Nucleus accumbens (tissue), 56 donors: ENCODE data around the gene LPP.

ENCODE experiments used
- DNase-seq, 56 donors: peaks; one replicate each; lab custom pipeline; 2025; lab: John Stamatoyannopoulos, UW

Gene LPP

DNA sequence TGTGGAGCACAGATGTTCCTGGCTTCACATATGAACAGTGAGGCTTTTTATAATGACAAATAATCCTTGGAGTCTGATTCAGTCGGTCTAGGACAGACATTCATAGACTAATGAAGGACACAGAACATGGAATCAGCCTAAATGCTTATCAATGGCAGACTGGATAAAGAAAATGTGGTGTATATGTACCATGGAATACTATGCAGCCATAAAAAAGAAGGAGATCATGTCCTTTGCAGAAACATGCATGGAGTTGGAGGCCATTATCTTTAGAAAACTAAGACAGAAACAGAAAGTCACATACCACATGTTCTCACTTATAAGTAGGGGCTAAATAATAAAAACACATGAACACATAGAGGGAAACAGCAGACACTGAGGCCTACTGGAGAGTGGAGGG is 19.9 kb upstream of the LPP start:
- DNase-seq: no peak

DNA sequence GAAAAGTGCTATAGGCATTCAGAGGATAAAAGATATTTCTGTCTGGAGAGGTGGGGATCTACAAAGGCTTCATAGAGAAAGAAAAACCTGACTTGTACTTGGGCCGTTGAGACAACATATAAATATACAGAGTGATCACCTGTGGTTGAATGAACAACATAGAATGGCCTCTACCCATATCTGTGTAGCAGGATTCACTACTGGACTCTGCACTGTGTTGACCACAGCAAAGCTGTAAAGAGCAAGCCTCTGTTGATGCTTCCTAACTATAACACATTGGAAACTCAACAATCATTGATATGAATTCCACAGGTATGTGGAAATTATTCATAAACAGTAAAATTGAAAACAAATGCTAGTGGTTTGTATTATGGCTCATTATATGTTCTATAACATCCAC is 19.1 kb upstream of the LPP start:
- no peak for DNase-seq

DNA sequence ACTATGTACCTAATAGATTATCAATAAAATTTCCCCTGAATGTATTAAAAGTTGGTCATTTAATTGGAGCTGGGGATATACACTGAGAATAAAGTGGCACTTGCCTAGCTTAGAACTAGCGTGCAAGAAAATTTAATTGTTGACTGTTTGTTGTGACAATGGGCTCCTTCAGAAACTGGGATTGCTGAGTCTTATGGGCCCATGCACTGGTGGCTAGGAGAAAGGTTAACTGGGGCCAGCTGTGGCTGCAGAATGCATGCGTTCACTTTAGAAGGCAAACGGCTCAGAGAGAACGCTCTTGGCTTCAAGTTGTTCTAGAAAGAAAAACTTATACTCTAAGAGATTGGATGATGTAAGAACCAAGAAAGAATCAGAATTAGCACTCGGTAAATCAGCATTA is 18.7 kb upstream of the LPP start:
- DNase-seq: no peak

DNA sequence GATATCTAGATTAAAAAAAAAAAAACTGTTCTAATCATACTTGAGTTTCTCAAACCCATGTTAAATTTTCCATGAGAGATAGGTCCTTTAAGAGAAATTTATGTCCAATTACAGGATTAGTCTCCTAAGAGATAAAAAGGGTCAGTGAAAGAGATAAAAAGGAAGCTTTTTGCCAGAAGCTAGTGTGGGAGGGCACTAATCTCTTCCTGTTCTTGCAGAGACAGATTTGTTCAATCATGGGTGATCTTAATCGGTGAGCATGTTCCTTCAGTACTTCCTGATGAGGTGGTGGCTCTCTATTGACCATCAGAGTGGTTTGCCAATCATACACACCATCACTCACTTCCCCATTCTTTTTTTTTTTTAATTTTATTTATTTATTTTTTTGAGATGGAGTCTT is 16.9 kb upstream of the LPP start:
- DNase-seq: no peak

DNA sequence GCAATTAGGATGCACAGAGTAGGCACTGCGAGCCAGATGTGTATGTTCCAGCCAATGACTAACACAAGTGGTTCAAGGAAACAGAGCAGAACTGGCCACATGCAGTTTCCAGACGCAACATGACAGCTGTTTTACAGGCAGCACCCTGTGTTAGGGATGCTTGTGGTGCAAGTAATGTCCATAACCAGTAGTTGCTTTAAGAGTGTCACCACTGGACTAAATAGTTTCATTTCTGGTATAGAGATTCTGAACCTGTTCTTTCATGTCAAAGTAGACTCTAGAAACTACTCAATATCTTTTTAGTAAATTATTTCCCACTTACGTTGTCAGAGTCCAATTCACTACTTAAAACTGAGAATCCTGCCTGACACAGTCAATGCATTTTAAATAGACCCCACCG is 14.5 kb upstream of the LPP start:
- DNase-seq: no peak

DNA sequence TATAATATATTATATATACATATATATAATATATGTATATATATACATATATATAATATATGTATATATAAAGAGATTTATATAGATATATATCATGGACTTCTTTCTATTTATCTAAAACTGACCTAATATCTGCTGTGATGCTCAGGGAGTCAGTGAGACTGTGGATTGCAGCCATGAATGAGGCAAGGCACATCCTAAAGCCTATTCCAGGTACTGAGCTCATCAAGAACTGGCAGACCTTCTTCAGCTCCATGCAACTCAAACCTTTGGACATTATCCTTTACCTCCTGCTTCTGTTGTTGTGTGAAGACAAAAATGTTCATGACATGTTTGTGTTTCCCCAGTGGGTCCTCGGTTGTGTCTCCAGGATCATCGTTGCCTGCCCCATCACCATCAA is 7.7 kb upstream of the LPP start:
- DNase-seq: no peak

DNA sequence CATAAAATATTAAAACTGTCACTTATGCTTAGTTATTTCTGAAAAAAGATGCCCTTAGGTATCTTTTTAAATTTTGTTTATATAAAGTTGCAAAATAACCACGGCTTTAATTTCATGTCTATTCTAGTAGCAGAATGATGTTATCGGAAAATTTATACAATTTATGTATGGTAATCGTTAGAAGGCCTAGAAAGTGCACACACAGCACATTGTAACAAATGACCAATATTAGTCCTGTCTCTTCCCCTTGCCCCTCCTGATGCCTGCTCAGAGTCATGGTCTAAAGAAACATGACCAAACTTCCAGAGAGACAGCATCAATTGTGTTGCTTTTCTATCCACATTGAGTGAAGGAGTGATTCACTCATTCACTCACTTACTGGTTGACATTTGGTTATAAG is 6.2 kb upstream of the LPP start:
- no peak for DNase-seq

DNA sequence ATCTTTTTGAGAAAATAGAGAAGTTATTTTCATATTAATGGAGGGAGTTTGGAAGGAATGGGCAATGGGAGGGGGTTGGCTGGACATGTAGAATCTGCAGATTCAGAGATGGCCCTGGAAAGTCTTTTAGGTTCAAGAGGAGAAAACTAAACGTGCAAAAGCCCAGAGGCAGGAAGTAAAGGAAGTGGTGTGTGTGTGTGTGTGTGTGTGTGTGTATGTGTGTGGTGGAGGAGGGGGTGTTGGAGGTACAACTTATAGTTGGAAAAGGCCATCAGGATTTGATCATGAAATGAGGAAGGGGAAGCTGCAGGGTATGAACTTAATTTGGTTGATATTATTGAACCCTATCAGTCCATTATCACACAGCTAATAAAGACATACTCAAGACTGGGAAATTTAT is 5.6 kb upstream of the LPP start:
- DNase-seq: no peak

DNA sequence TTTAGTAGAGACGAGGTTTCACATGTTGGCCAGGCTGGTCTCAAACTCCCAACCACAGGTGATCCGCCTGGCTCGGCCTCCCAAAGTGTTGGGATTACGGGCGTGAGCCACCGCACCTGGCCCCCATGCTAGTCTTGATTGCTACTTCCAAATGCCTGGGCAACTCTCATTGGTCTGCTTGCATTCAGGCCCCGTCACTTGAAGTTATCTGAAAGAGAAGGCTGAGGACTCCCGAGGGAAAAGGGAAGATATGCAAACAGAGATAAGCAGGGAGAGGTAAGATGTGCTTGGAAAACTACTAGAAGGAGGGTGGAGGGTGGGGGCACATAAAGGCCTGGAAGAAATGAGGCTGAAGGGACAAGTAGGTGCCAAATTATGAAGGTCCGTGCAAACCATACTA is 4.4 kb upstream of the LPP start:
- DNase-seq: no peak

DNA sequence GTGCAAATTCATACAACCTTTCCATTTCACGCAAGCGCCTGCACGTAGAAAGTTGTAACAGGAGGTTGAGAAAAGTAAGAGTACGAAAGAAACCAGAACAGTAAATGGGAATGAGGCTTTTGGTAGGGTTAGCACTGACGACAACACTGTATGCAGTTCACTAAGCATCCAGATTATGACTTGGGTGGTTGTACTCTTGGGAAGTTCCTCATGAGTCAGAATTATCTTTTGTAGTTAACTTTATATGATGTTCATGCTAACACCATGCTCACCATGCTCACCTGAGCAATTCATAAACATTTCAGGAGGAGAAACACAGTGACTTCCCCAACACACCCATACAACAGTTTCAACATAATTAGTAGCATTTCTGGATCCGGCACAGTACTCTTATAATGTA is 3.0 kb upstream of the LPP start:
- no peak for DNase-seq

DNA sequence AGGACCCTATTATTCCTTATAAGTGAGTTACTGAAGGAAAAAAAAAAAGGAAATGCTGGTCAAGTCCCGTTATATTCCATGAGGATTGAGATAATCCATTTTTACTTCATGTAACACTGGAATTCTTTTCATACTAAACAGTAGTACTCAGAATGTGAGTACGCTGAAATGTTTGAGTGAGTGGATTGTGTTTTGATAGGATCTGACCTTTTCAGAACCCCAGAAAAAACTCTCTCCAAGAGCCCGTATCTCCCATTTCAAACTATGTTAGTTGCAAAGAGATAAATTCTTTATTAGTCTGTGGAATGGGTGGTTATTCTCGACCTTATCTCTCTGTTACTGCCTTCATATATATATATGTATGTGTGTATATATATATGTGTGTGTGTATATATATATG is 2.5 kb upstream of the LPP start:
- no peak for DNase-seq

DNA sequence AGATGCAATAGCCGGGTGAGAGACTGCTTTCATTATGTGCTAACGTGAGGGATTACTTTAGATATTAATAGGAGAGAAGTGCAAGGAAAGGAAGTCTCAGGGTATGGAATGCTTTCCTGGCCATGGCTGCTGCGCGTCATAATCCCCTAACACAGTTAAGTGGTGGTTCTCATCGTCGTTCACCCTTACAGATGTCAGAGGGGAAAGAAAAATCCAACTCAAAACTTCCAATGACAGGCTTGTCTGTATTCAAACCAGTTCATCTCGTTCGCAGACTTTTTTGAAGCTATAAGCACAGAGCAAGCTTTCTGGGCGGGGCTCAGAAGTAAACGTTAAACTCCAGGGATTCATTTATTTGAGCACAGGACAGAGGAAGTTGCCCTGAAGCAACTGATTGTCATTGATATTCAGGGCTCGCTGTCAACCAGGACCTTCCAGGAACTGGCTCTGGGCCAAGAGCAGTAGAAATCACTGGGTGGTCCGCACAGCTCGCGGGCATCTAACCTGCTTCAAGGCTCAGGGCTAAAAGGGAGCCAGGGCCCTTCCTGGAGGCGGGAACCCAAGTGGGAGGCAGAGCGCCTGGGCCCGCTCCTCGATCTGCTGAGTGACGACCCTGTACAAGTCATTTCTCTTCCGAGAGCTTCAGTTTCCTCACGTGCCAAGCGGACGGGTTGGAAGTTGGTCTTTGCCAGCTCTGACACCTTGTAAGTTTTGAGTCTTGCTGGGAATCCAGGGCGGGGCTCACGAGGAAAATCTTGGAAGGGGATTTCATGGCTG is 1.1 kb upstream of the LPP start:
- DNase-seq: peak in 23 of 56 donors; percentile 9 to 71 (median 37)

DNA sequence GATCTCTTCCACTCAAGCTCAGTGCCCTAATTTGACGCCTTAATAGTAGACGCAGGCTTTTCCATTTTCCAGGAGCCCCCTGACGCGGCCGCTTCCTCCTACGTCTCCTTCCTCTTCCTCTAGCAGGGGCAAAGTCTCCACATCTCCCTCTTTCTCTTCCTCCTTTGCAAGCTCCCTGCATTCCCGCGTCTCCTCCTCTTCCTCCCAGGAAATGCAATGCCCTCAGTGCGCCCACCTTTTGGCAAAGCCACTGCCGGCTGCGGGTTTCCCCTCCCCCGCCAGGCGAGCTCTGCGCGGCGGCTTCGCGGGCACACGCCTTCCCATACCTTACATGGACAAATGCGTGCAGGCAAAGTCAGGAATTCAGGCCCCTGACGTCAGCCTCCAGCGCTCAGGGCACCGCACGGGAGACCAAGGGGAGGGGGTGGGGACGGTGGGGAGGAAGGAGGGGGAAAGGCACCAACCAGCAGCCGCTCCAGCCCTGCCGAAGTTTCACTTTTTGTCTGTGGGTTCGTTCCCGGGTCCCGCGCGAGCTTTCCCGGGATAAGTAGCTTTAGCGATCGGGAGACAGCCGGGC is 432 bp upstream of the LPP start:
- DNase-seq: peak in 46 of 56 donors; percentile 4 to 84 (median 62)

DNA sequence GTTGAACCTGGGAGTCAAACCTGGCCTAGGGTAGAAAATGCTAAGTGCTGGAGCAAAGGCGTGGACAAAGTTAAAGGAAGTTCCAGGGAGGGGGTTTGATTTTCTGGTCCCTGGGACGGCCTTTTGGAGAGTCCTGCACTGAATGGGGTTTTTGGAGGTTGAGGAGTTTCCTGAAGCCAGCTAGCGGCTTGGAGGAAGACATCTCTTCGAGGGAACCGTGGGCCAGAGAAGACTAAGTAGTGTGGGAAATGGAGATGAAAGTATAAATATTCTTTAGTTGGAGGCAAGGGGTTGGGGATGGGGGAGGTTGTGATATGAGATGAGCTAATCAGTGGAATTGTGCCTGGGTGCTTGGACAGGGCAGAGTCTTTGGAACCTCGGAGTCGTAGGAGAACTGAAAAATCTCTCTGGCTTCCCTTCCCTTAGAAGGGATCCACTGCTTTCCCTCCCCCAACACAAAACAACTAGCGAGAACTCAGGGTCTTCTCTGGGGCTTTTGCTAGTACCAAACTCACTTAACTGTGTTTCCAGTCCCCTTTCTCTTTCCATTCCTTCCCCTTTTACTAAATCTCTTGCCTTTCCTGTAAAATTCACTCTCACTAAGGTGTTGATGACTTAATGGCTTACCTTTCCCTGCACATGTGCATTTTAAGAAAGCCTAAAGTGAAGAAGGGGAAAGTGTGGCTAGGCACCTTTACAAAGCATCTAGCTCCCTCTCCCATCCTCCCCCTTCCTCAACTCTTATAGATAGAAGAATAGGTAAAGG is 1.0 kb downstream of the LPP start:
- peak in 1 of 56 donors; percentile 40 for DNase-seq

DNA sequence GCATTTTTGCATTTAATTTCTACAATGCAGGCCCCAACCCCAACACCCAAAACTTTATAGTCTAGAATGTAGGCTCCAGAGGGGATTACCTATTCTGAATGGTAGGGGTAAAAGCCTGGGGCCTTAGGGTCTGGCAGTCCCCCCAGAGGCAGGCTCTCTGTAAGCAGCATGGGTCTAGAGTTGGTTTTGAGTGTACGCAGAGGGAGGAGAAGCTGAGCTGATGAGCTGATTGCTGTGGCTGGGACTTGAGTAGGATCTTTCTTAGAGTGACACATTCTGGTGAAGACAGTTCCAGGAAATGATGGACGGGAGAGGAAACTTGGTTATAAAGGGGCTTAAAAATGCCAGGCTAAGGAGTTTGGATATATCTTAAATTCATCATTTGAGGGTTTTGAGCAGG is 2.1 kb downstream of the LPP start:
- DNase-seq: no peak

DNA sequence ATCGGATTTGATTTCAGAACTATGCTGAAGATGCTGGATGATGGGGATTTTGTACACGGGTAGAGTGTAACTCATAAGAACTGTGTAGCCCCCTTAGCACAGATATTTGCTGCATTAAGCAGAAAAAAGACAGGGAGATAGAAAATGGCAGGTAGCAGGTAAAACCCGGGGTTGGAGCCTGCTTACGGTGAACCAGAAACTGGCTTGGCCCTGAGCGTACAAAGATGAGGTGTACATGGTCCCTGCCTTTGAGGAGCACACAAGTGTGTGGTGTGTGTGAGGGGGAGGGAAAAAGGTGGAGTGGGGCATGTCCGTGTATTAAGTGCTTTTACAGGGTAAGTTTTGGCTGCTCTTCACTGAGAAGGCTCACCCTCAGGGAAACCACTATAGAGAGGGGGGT is 3.5 kb downstream of the LPP start:
- DNase-seq: no peak

DNA sequence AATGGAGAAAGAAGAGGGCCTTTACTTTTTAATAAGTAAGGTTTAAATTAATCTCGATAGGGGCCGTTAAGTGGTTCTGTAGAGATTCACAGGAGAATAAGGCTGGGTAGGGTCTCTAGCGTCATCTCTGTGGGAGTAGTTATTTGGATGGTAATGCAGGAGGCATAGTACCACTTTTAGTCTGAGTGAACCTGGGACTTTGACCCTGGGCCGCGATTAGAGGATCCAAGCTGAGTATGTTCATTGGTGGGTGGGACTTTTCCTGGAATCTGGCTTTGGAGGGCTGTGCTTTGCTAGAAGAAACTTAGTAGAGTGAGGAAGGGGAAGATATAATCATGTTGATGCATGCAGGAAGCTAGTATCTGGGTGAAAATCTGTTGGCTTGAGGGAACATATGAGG is 4.0 kb downstream of the LPP start:
- DNase-seq: no peak

DNA sequence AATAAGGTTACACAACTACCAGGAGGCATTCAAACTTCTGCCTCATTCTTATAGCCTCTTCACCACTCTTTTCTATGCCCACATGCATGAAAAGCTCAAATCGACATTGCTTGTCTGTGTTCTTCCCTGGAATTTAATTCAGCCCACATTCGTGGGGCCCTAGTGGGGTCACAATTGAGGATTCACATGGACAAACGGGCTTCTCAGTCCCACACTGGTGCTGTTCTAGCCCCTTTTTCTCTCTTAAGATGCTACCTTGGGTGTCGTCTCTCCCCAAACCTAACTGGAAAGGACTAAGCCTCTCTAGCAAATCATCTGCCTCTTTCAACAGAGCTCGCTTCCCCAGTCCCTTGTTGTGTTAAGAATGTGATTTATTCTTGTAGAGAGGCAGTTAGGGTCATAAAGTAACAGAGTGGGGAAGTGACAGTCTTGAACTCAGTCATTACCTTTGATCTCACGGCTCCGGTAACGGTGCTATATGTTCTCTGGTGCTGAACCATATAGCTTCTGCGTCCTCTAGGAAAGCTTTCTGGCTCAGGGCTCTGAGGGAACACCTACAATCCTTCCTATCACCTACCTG is 4.9 kb downstream of the LPP start:
- DNase-seq: no peak

DNA sequence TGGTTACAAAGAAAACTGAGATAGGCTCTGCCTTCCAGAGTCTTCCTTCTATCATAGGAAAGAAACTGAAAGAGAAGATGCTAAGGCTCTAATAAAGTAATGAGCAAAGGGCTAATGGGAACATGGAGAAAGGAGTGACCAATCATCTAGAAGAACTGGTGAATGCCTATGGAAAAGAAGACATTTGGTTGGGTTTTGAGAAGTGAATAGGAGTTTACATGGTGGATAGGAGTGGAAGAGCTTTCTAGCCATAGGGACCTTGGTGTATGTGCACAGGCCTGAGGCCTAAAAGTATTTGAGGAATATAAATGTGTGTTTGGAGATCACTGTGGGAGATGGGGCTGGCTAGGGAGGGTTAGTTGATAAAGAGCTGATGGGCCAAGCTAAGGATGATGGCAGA is 6.8 kb downstream of the LPP start:
- DNase-seq: no peak

DNA sequence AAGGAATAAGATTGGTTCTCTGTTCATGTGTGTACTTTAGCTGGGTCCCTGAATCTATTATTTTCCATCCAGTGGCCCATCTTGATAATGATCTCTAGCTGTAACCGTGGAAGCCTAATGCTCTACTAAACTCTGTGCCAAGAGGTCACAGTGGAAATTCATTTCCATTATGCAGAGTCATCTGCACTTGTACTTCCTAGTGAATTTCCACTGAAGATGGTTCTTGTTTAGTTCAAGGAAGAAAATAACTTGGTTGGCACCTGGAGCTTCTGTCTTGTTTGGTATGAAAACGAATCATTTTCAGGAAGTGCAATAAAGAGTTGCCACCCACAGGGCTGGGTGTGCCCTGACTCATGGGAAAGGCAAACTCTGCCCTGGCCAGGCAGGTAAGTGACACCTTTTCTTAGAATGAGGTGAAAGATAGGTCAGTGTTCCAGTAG is 10.3 kb downstream of the LPP start:
- DNase-seq: no peak

DNA sequence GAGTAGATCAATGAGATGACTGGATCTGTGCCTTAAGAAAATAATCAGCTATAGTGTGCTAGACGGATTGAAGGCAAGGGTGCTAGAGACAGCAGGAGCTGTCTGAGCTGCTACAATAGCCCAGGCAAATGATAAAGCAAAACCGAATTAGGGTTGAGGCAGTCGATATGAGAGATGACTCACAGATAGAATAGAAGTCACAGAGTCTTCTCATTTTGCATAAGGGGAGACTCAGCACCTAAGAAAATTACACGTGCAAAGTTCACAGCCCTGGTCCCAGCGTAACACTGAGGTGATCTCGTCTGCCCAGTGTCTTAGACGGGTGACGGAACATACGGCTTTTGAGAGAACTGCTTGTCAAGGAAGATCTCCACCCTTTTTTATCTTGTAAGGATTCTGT is 11.6 kb downstream of the LPP start:
- DNase-seq: no peak

DNA sequence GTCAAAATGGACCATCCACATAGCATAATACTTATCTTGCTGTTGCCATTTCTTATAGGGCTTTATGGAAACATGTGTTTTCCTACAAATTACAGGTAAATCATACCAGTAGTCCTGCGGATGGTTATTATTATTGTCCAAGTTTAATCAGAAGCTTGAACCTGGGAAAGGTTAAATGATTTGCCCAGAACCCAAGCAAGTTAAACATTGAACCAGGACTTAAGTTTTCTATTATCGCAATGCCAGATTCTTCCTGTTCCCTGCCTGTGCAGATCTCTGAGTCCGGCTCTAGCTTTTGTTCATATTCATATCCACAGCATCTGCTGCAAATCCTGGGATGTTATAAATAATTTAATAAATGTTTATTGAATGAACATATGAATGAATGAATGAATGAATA is 12.5 kb downstream of the LPP start:
- DNase-seq: no peak
